ENCODE results near the gene NXF1. TPM values are rescaled to one million over a fixed set of nuclear protein-coding genes. Genes with fewer than 3 reads are reported as not detected.
"Not testable (repeated sequence)": the region's sequence is repeated elsewhere in the genome, so short reads cannot be mapped to it uniquely, and the experiment has no call there.

Gene NXF1
- total RNA-seq, 1 donor from 2014 or later, result 97.4 TPM

GRCh38 chr11:62749931-62750330 lies 55.3 kb downstream of the NXF1 start:
- intact Hi-C loops (cut with micrococcal nuclease), result not testable (repeated sequence)

GRCh38 chr11:62747475-62748160 lies 57.6 kb downstream of the NXF1 start:
- intact Hi-C loops (cut with micrococcal nuclease), result no loop called here

Other genes with a start within 250 kb of the NXF1 start
- gene EEF1G, start 231.5 kb downstream of the NXF1 start, total RNA-seq, result 1,061 and 1,072 TPM in 2 replicates
- gene TUT1, start 213.9 kb downstream of the NXF1 start, total RNA-seq, result 24.2 and 31.3 TPM in 2 replicates
- 235 and 238 TPM in 2 replicates for gene MTA2, start 203.6 kb downstream of the NXF1 start, total RNA-seq
- 141 and 150 TPM in 2 replicates for gene EML3, start 192.7 kb downstream of the NXF1 start, total RNA-seq
- gene ROM1, start 192.2 kb downstream of the NXF1 start, total RNA-seq, result 1.1 and 2.7 TPM in 2 replicates
- 70.6 and 77.1 TPM in 2 replicates for gene B3GAT3, start 183.5 kb downstream of the NXF1 start, total RNA-seq
- gene GANAB, start 158.8 kb downstream of the NXF1 start, total RNA-seq, result 285 and 289 TPM in 2 replicates
- 31.4 and 32.3 TPM in 2 replicates for gene INTS5, start 152.1 kb downstream of the NXF1 start, total RNA-seq
- 110 and 112 TPM in 2 replicates for gene C11orf98, start 140.2 kb downstream of the NXF1 start, total RNA-seq
- gene CSKMT, start 140.1 kb downstream of the NXF1 start, total RNA-seq, result 26.4 and 26.7 TPM in 2 replicates
- 7.8 and 8.0 TPM in 2 replicates for gene UQCC3, start 133.8 kb downstream of the NXF1 start, total RNA-seq
- gene LBHD1, start 133.2 kb downstream of the NXF1 start, total RNA-seq, result 18.3 and 20.9 TPM in 2 replicates
- gene UBXN1, start 126.4 kb downstream of the NXF1 start, total RNA-seq, result 126 and 127 TPM in 2 replicates
- 0.17 and 0.20 TPM in 2 replicates for gene LRRN4CL, start 115.9 kb downstream of the NXF1 start, total RNA-seq
- gene BSCL2, start 98.0 kb downstream of the NXF1 start, total RNA-seq, result 34.4 and 35.0 TPM in 2 replicates
- not detected in 2 replicates for gene GNG3, start 97.8 kb downstream of the NXF1 start, total RNA-seq
- gene HNRNPUL2, start 78.0 kb downstream of the NXF1 start, total RNA-seq, result 63.6 and 64.3 TPM in 2 replicates
- 49.8 and 51.5 TPM in 2 replicates for gene TTC9C, start 77.0 kb downstream of the NXF1 start, total RNA-seq
- 13.8 and 14.0 TPM in 2 replicates for gene ZBTB3, start 51.3 kb downstream of the NXF1 start, total RNA-seq
- 108 and 112 TPM in 2 replicates for gene POLR2G, start 43.9 kb downstream of the NXF1 start, total RNA-seq
- 22.2 and 23.8 TPM in 2 replicates for gene TAF6L, start 34.0 kb downstream of the NXF1 start, total RNA-seq
- gene TMEM179B, start 18.0 kb downstream of the NXF1 start, total RNA-seq, result 48.8 and 53.1 TPM in 2 replicates
- 17.6 and 18.4 TPM in 2 replicates for gene TMEM223, start 13.4 kb downstream of the NXF1 start, total RNA-seq
- 45.9 and 50.5 TPM in 2 replicates for gene STX5, start 26.6 kb upstream of the NXF1 start, total RNA-seq
- not detected in 2 replicates for gene TEX54, start 27.4 kb upstream of the NXF1 start, total RNA-seq
- gene WDR74, start 34.1 kb upstream of the NXF1 start, total RNA-seq, result 81.3 and 82.3 TPM in 2 replicates
- 202 and 204 TPM in 2 replicates for gene SLC3A2, start 75.5 kb upstream of the NXF1 start, total RNA-seq
- gene CHRM1, start 115.9 kb upstream of the NXF1 start, total RNA-seq, result not detected in 2 replicates
- gene SLC22A6, start 179.5 kb upstream of the NXF1 start, total RNA-seq, result not detected in 2 replicates
- gene SLC22A8, start 210.4 kb upstream of the NXF1 start, total RNA-seq, result not detected in 2 replicates